Measurements from ENCODE around the gene TLR3. TPM values are rescaled to one million over a fixed set of nuclear protein-coding genes. Genes with fewer than 3 reads are reported as not detected.

Gene TLR3
- total and polyA plus RNA-seq, 8 donors: 0.99 to 19.1 (median 7.6) TPM

GRCh38 chr4:186027405-186027804 is 41.6 kb upstream of the TLR3 start:
- no peak for ATAC-seq
- no peak for FAIRE-seq

GRCh38 chr4:186029571-186030398 is 39.2 kb upstream of the TLR3 start:
- no peak for TF ChIP-seq CTCF (IDR thresholded peaks at IDR 0.05)
- FAIRE-seq (peak; percentile 86), DNase-seq (peak; percentile 74 to 85 (median 76)), ATAC-seq (peak; percentile 86 to 95 (median 94))
- intact Hi-C loops (cut with DNase I): loop anchor here in 1 of 3 donors (10.0 kb wide), 1 partner anchor 375 kb away; no protein-coding TSS in a partner anchor
- peak overlapping the region in 1 of 4 donors; percentile 23 for H3K4me3 ChIP-seq
- no peaks in the 10 kb centered on the region for H3K9me3 ChIP-seq
- 3 to 5% methylated on average over 11 of the region's 11 CpGs for WGBS, 2 donors
- H3K36me3 ChIP-seq: no peaks in the 10 kb centered on the region
- H3K27ac ChIP-seq: peak overlapping the region; percentile 31 to 82 (median 56)
- peaks cover 11 to 18% (median 18%) of the 10 kb centered on the region in 3 donors for H3K4me1 ChIP-seq
- H3K27me3 ChIP-seq: no peaks in the 10 kb centered on the region

More at GRCh38 chr4:186027405-186027804, 41.6 kb upstream of the TLR3 start:
- WGBS, 2 donors: 85 to 89% methylated on average over 5 of the region's 5 CpGs
- no peak for DNase-seq
- intact Hi-C loops (cut with DNase I): loop anchor here in 1 of 3 donors (10.0 kb wide), 1 partner anchor 373 kb away; no protein-coding TSS in a partner anchor
- no peaks in the 10 kb centered on the region for H3K27me3 ChIP-seq
- H3K27ac ChIP-seq: no peak overlapping the region
- peaks cover 11 to 18% (median 18%) of the 10 kb centered on the region in 3 donors for H3K4me1 ChIP-seq
- H3K36me3 ChIP-seq: no peaks in the 10 kb centered on the region
- H3K4me3 ChIP-seq: no peak overlapping the region
- no peaks in the 10 kb centered on the region for H3K9me3 ChIP-seq
- no peak for TF ChIP-seq CTCF (IDR thresholded peaks at IDR 0.05)

- FAIRE-seq (no peak), ATAC-seq (no peak), DNase-seq (no peak)
- Histone ChIP-seq H3K36me3 (no peaks in the 10 kb centered on the region), H3K27ac (peak overlapping the region; percentile 31 to 82 (median 56)), H3K4me3 (no peak overlapping the region), H3K9me3 (no peaks in the 10 kb centered on the region), H3K27me3 (no peaks in the 10 kb centered on the region), H3K4me1 (peaks cover 11 to 18% (median 18%) of the 10 kb centered on the region in 3 donors)
- 45 to 48% methylated on average over 4 of the region's 4 CpGs for WGBS, 2 donors
- TF ChIP-seq CTCF (IDR thresholded peaks at IDR 0.05): no peak
- intact Hi-C loops (cut with DNase I): no loop called here
Measured at GRCh38 chr4:186030399-186030775, 38.6 kb upstream of the TLR3 start.

- Histone ChIP-seq H3K27me3 (no peaks in the 10 kb centered on the region), H3K9me3 (no peaks in the 10 kb centered on the region), H3K27ac (peak overlapping the region in 3 of 4 donors; percentile 46 to 82 (median 65)), H3K4me1 (peaks cover 11 to 18% (median 18%) of the 10 kb centered on the region in 3 donors), H3K36me3 (no peaks in the 10 kb centered on the region), H3K4me3 (no peak overlapping the region)
- intact Hi-C loops (cut with DNase I): no loop called here
- ATAC-seq: no peak
- no peak for DNase-seq
- no peak for TF ChIP-seq CTCF (IDR thresholded peaks at IDR 0.05)
- 86 to 87% methylated on average over 3 of the region's 3 CpGs for WGBS, 2 donors
- FAIRE-seq: no peak
Measured at GRCh38 chr4:186030795-186031194, 38.2 kb upstream of the TLR3 start.

- ATAC-seq (no peak), FAIRE-seq (no peak), DNase-seq (no peak)
- intact Hi-C loops (cut with DNase I): no loop called here
- TF ChIP-seq CTCF (IDR thresholded peaks at IDR 0.05): no peak
- Histone ChIP-seq H3K27me3 (no peaks in the 10 kb centered on the region), H3K4me1 (peaks cover 11 to 18% (median 18%) of the 10 kb centered on the region in 3 donors), H3K36me3 (no peaks in the 10 kb centered on the region), H3K9me3 (no peaks in the 10 kb centered on the region), H3K4me3 (no peak overlapping the region), H3K27ac (no peak overlapping the region)
- 9 to 10% methylated on average over 1 of the region's 1 CpG for WGBS, 2 donors
Measured at GRCh38 chr4:186032259-186032658, 36.7 kb upstream of the TLR3 start.
